HG02884 (cell line): ENCODE measurements around the gene EPHA2.

ENCODE experiments used
- ATAC-seq: cut with Tn5 transposase; IDR thresholded peaks from one replicate; pipeline ENCODE4 v1.9.1; 2021; ENCODE audit warnings: mild to moderate bottlenecking, moderate library complexity; ENCODE audit not compliant: unreplicated experiment

The EPHA2 gene

GRCh38 chr1:16076031-16076864 lies 79.6 kb downstream of the EPHA2 start:
- no peak for ATAC-seq

- no peak for ATAC-seq
These were observed 80.4 kb downstream of the EPHA2 start for GRCh38 chr1:16075337-16076030.
